HEK293 (cell line): ENCODE data around the gene SEC22A.
A peak's percentile ranks its signal among the peaks of the same experiment; 100 is the strongest.

ENCODE experiments used
- CTCF ChIA-PET: fragments of 350-600 bp; formaldehyde crosslinking; extraction: SDS; loops from one replicate; lab custom pipeline; 2021; ENCODE audit warnings: antibody characterized with exemption; lab: Yijun Ruan, JAX
- POLR2A ChIA-PET: fragments of 300-600 bp; formaldehyde crosslinking; extraction: SDS; loops from one replicate; lab custom pipeline; 2020; ENCODE audit warnings: antibody characterized with exemption, inconsistent platforms; lab: Yijun Ruan, JAX
- H3K27ac ChIP-seq: fragments of 200-500 bp; sonication (Bioruptor generic); 2 replicates; pipeline ENCODE4 v1.5.1; 2014; ENCODE audit warnings: low read depth, low read length, control low read depth, inconsistent platforms; ENCODE audit errors: extremely low read depth
- H3K36me3 ChIP-seq, 2 experiments: fragments of 200-500 bp in 1 of 2; sonication (Bioruptor generic) in 1 of 2; 1 replicate in 1 of 2; 2 replicates in 1 of 2; pipeline ENCODE4 v1.5.1; 2014 to 2017; ENCODE audit warnings: inconsistent platforms in 2 of 2, low read length in 2 of 2; ENCODE audit not compliant: control insufficient read depth in 2 of 2, insufficient read depth in 1 of 2
- H3K4me1 ChIP-seq: fragments of 200-500 bp; sonication (Bioruptor generic); 2 replicates; pipeline ENCODE4 v1.5.1; 2014; ENCODE audit warnings: mild to moderate bottlenecking, low read length, inconsistent platforms; ENCODE audit not compliant: control insufficient read depth, insufficient read depth
- H3K4me3 ChIP-seq: 2 replicates; pipeline ENCODE4 v1.5.1; 2011; ENCODE audit warnings: low read depth, mild to moderate bottlenecking, control low read depth, low read length, moderate library complexity
- H3K9me3 ChIP-seq: fragments of 200-500 bp; sonication (Bioruptor generic); 2 replicates; pipeline ENCODE4 v1.5.1; 2014; ENCODE audit warnings: low read depth, low read length, inconsistent platforms; ENCODE audit not compliant: control insufficient read depth, insufficient read depth
- BCL11B ChIP-seq: fragments of 450-650 bp; formaldehyde crosslinking; IDR thresholded peaks from 2 replicates; pipeline ENCODE4 v1.5.1; 2016; ENCODE audit warnings: low read depth, missing biosample characterization, missing genetic modification characterization
- HOXD13 ChIP-seq: sonication (generic); formaldehyde crosslinking; IDR thresholded peaks from 2 replicates; pipeline ENCODE4 v1.8.0; 2022; ENCODE audit warnings: missing genetic modification reagents, borderline replicate concordance
- KLF10 ChIP-seq: fragments of 450-650 bp; IDR thresholded peaks from 2 replicates; pipeline ENCODE4 v1.5.1; 2018; ENCODE audit warnings: missing biosample characterization, mild to moderate bottlenecking, missing genetic modification characterization
- OSR2 ChIP-seq: fragments of 450-650 bp; formaldehyde crosslinking; IDR thresholded peaks from 2 replicates; pipeline ENCODE4 v1.5.1; 2016; ENCODE audit warnings: missing biosample characterization, missing genetic modification characterization
- REPIN1 ChIP-seq: fragments of 450-650 bp; formaldehyde crosslinking; IDR thresholded peaks from 2 replicates; pipeline ENCODE4 v1.5.1; 2017; ENCODE audit warnings: missing biosample characterization, missing genetic modification characterization, low read depth
- SCRT1 ChIP-seq: fragments of 450-650 bp; formaldehyde crosslinking; IDR thresholded peaks from 2 replicates; pipeline ENCODE4 v1.5.1; 2016; ENCODE audit warnings: missing biosample characterization, missing genetic modification characterization, borderline replicate concordance
- SP2 ChIP-seq: fragments of 450-650 bp; formaldehyde crosslinking; IDR thresholded peaks from 2 replicates; pipeline ENCODE4 v1.5.1; 2016; ENCODE audit warnings: missing biosample characterization, missing genetic modification characterization
- ZNF239 ChIP-seq: fragments of 450-650 bp; formaldehyde crosslinking; IDR thresholded peaks from 2 replicates; pipeline ENCODE4 v1.5.1; 2016; ENCODE audit warnings: missing biosample characterization, missing genetic modification characterization
- ZNF302 ChIP-seq: fragments of 450-650 bp; formaldehyde crosslinking; IDR thresholded peaks from 2 replicates; pipeline ENCODE4 v1.5.1; 2016; ENCODE audit warnings: missing biosample characterization, missing genetic modification characterization, low read depth
- ZNF324 ChIP-seq: fragments of 450-650 bp; formaldehyde crosslinking; IDR thresholded peaks from 2 replicates; pipeline ENCODE4 v1.5.1; 2016; ENCODE audit warnings: missing biosample characterization, missing genetic modification characterization
- ZNF354C ChIP-seq: fragments of 450-650 bp; formaldehyde crosslinking; IDR thresholded peaks from 2 replicates; pipeline ENCODE4 v1.5.1; 2016; ENCODE audit warnings: missing biosample characterization, missing genetic modification characterization, low read depth, borderline replicate concordance
- ZNF404 ChIP-seq: fragments of 450-650 bp; formaldehyde crosslinking; IDR thresholded peaks from 2 replicates; pipeline ENCODE4 v1.5.1; 2017; ENCODE audit warnings: missing biosample characterization, missing genetic modification characterization
- ZNF548 ChIP-seq: fragments of 450-650 bp; formaldehyde crosslinking; IDR thresholded peaks from 2 replicates; pipeline ENCODE4 v1.5.1; 2016; ENCODE audit warnings: missing biosample characterization, missing genetic modification characterization
- ZNF560 ChIP-seq: fragments of 450-650 bp; formaldehyde crosslinking; IDR thresholded peaks from 2 replicates; pipeline ENCODE4 v1.5.1; 2017; ENCODE audit warnings: missing biosample characterization, missing genetic modification characterization, borderline replicate concordance
- ZNF561 ChIP-seq: fragments of 450-650 bp; IDR thresholded peaks from 2 replicates; pipeline ENCODE4 v1.5.1; 2018; ENCODE audit warnings: missing biosample characterization, missing genetic modification characterization, borderline replicate concordance
- ZNF600 ChIP-seq: fragments of 450-650 bp; formaldehyde crosslinking; IDR thresholded peaks from 2 replicates; pipeline ENCODE4 v1.5.1; 2016; ENCODE audit warnings: missing biosample characterization, missing genetic modification characterization
- ZNF692 ChIP-seq: fragments of 450-650 bp; formaldehyde crosslinking; IDR thresholded peaks from 2 replicates; pipeline ENCODE4 v1.5.1; 2016; ENCODE audit warnings: missing biosample characterization, missing genetic modification characterization
- ZNF76 ChIP-seq: fragments of 450-650 bp; formaldehyde crosslinking; IDR thresholded peaks from 2 replicates; pipeline ENCODE4; 2016; ENCODE audit warnings: low read depth, missing biosample characterization, missing genetic modification characterization, borderline replicate concordance
- ZNF768 ChIP-seq: fragments of 450-650 bp; formaldehyde crosslinking; IDR thresholded peaks from 2 replicates; pipeline ENCODE4 v1.5.1; 2018; ENCODE audit warnings: missing biosample characterization, mild to moderate bottlenecking, missing genetic modification characterization
- ZNF776 ChIP-seq: fragments of 450-650 bp; formaldehyde crosslinking; IDR thresholded peaks from 2 replicates; pipeline ENCODE4 v1.5.0; 2017; ENCODE audit warnings: missing biosample characterization, missing genetic modification characterization, borderline replicate concordance
- TF ChIP-seq, protein P1 (sequence below): fragments of 450-650 bp; formaldehyde crosslinking; IDR thresholded peaks from 2 replicates; pipeline ENCODE4 v1.5.1; 2016; ENCODE audit warnings: missing biosample characterization, missing genetic modification characterization
- TF ChIP-seq, protein P2 (sequence below): fragments of 450-650 bp; formaldehyde crosslinking; conservative IDR thresholded peaks from 2 replicates; pipeline ENCODE4 v1.5.1; 2016; ENCODE audit warnings: low read depth, missing biosample characterization, missing genetic modification characterization

The SEC22A gene

GRCh38 chr3:123279121-123279520, 77.4 kb downstream of the SEC22A start:
- Histone ChIP-seq H3K4me3 (no peak overlapping the region), H3K27ac (no peak overlapping the region), H3K4me1 (no peaks in the 10 kb centered on the region), H3K36me3 (no peaks in the 10 kb centered on the region), H3K9me3 (no peaks in the 10 kb centered on the region)
- ChIA-PET POLR2A (no interaction called here), CTCF (no interaction called here)
- TF ChIP-seq OSR2 (tag by site-specific recombination) (no peak), BCL11B (tag by site-specific recombination) (no peak)

- no peaks in the 10 kb centered on the region for H3K4me1 ChIP-seq
- H3K4me3 ChIP-seq = no peak overlapping the region
- TF ChIP-seq, protein P1, sequence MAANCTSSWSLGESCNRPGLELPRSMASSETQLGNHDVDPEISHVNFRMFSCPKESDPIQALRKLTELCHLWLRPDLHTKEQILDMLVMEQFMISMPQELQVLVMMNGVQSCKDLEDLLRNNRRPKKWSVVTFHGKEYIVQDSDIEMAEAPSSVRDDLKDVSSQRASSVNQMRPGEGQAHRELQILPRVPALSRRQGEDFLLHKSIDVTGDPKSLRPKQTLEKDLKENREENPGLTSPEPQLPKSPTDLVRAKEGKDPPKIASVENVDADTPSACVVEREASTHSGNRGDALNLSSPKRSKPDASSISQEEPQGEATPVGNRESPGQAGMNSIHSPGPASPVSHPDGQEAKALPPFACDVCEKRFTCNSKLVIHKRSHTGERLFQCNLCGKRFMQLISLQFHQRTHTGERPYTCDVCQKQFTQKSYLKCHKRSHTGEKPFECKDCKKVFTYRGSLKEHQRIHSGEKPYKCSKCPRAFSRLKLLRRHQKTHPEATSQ (tag by site-specific recombination) = no peak
- TF ChIP-seq ZNF768 (tag by site-specific recombination) (peak; percentile 49; the same call in 1 of the 2 replicates), ZNF302 (tag by site-specific recombination) (no peak), ZNF776 (no peak), ZNF404 (tag by site-specific recombination) (no peak), ZNF76 (tag by site-specific recombination) (no peak), KLF10 (tag by site-specific recombination) (no peak), SP2 (tag by site-specific recombination) (no peak), ZNF324 (no peak)
- POLR2A ChIA-PET = no interaction called here
- H3K27ac ChIP-seq = no peak overlapping the region
- H3K9me3 ChIP-seq = no peaks in the 10 kb centered on the region
- no peaks in the 10 kb centered on the region for H3K36me3 ChIP-seq
- CTCF ChIA-PET = interaction anchor here (0.9 kb wide), 1 partner anchor 9 kb away, joined by 4 read pairs; no protein-coding TSS in a partner anchor
These were observed 79.7 kb downstream of the SEC22A start for GRCh38 chr3:123281406-123281805.

GRCh38 chr3:123281929-123282328, 80.2 kb downstream of the SEC22A start:
- TF ChIP-seq ZNF354C (tag by site-specific recombination) = no peak
- no peak for TF ChIP-seq ZNF404 (tag by site-specific recombination)
- TF ChIP-seq ZNF239 = no peak
- no peak for TF ChIP-seq REPIN1 (tag by site-specific recombination)
- no peak for TF ChIP-seq ZNF692 (tag by site-specific recombination)
- TF ChIP-seq, protein P2, sequence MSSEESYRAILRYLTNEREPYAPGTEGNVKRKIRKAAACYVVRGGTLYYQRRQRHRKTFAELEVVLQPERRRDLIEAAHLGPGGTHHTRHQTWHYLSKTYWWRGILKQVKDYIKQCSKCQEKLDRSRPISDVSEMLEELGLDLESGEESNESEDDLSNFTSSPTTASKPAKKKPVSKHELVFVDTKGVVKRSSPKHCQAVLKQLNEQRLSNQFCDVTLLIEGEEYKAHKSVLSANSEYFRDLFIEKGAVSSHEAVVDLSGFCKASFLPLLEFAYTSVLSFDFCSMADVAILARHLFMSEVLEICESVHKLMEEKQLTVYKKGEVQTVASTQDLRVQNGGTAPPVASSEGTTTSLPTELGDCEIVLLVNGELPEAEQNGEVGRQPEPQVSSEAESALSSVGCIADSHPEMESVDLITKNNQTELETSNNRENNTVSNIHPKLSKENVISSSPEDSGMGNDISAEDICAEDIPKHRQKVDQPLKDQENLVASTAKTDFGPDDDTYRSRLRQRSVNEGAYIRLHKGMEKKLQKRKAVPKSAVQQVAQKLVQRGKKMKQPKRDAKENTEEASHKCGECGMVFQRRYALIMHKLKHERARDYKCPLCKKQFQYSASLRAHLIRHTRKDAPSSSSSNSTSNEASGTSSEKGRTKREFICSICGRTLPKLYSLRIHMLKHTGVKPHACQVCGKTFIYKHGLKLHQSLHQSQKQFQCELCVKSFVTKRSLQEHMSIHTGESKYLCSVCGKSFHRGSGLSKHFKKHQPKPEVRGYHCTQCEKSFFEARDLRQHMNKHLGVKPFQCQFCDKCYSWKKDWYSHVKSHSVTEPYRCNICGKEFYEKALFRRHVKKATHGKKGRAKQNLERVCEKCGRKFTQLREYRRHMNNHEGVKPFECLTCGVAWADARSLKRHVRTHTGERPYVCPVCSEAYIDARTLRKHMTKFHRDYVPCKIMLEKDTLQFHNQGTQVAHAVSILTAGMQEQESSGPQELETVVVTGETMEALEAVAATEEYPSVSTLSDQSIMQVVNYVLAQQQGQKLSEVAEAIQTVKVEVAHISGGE (tag by site-specific recombination) = no peak
- no peak for TF ChIP-seq HOXD13 (CRISPR knock-in tag)
- TF ChIP-seq ZNF561 (tag by site-specific recombination) = no peak
- no peak for TF ChIP-seq ZNF600
- no peak for TF ChIP-seq SCRT1 (tag by site-specific recombination)
- TF ChIP-seq ZNF548 = no peak
- no peak for TF ChIP-seq ZNF560 (tag by site-specific recombination)
- POLR2A ChIA-PET = no interaction called here

More at GRCh38 chr3:123281929-123282328, 80.2 kb downstream of the SEC22A start:
- Histone ChIP-seq H3K27ac (no peak overlapping the region), H3K9me3 (no peaks in the 10 kb centered on the region), H3K4me1 (no peaks in the 10 kb centered on the region), H3K36me3 (no peaks in the 10 kb centered on the region), H3K4me3 (no peak overlapping the region)
- CTCF ChIA-PET = interaction anchor here (0.9 kb wide), 1 partner anchor 9 kb away, joined by 4 read pairs; no protein-coding TSS in a partner anchor
